K562 treated with DMSO at 1 percent for 48 hours (cell line): ENCODE data around the gene LY9. TPM values are rescaled to one million over a fixed set of nuclear protein-coding genes. Genes with fewer than 3 reads are reported as not detected.

Experiments used
- total RNA-seq: library from RNA; unstranded; fragments of 300-600 nt; gene quantifications from 2 replicates; pipeline ENCODE4 v1.2.3, GENCODE V29; 2022; ENCODE audit warnings: low replicate concordance; ENCODE audit errors: extremely low read depth

The LY9 gene
- total RNA-seq = not detected in 2 replicates

GRCh38 chr1:160795951-160796383 is at the start of gene LY9:
TSS of gene LY9 (plus strand) at chr1:160796174. CDS start at chr1:160796188, 14 bp downstream.

GRCh38 chr1:160862203-160863060 is 66.5 kb downstream of the LY9 start, which contains the start of gene CD244:
TSS of gene CD244 (minus strand) at chr1:160862887. CDS start at chr1:160862677, 210 bp downstream.

Other genes starting within 250 kb of the LY9 start
- not detected in 2 replicates for gene CD84, start 216.7 kb upstream of the LY9 start, total RNA-seq
- gene SLAMF1, start 149.1 kb upstream of the LY9 start, total RNA-seq = not detected in 2 replicates
- not detected in 2 replicates for gene CD48, start 84.4 kb upstream of the LY9 start, total RNA-seq
- gene SLAMF7, start 56.9 kb upstream of the LY9 start, total RNA-seq = not detected in 2 replicates
- gene CD244, start 66.7 kb downstream of the LY9 start, total RNA-seq = not detected in 2 replicates
- gene ITLN1, start 89.0 kb downstream of the LY9 start, total RNA-seq = not detected in 2 replicates
- gene ITLN2, start 158.6 kb downstream of the LY9 start, total RNA-seq = not detected in 2 replicates
- not detected in 2 replicates for gene F11R, start 225.0 kb downstream of the LY9 start, total RNA-seq
- not detected in 2 replicates for gene TSTD1, start 242.8 kb downstream of the LY9 start, total RNA-seq
- gene USF1, start 249.8 kb downstream of the LY9 start, total RNA-seq = not detected in 2 replicates